Astrocyte (in vitro differentiated cells and primary cell): ENCODE results near the gene DCHS2. TPM values are rescaled to one million over a fixed set of nuclear protein-coding genes. Genes with fewer than 3 reads are reported as not detected.

Experiments
- DNase-seq: peaks from one replicate; pipeline ENCODE4 v3.0.0-alpha.2; 2010; ENCODE audit warnings: low read depth
- FAIRE-seq: peaks from 2 replicates; lab custom pipeline; 2011; peaks lifted over from hg19 to GRCh38; lab: Jason Lieb, UNC
- H2AFZ ChIP-seq: 2 replicates; pipeline ENCODE4 v1.6.0; 2012; ENCODE audit warnings: low read depth, low read length, inconsistent platforms
- H3K27ac ChIP-seq: 2 replicates; pipeline ENCODE4 v1.5.1; 2011; ENCODE audit warnings: low read depth, low read length, inconsistent platforms
- H3K27me3 ChIP-seq: 2 replicates; pipeline ENCODE4 v1.6.0; 2011; ENCODE audit warnings: low read length, inconsistent platforms; ENCODE audit not compliant: insufficient read depth
- H3K36me3 ChIP-seq: 2 replicates; pipeline ENCODE4 v1.5.1; 2011; ENCODE audit warnings: low read length, inconsistent platforms; ENCODE audit not compliant: insufficient read depth
- H3K4me1 ChIP-seq: 2 replicates; pipeline ENCODE4 v1.5.1; 2011; ENCODE audit warnings: low read length, inconsistent platforms; ENCODE audit not compliant: insufficient read depth
- H3K4me2 ChIP-seq: 2 replicates; pipeline ENCODE4 v1.6.0; 2012; ENCODE audit warnings: low read length, inconsistent platforms
- H3K4me3 ChIP-seq: 2 replicates; pipeline ENCODE4 v1.5.1; 2011; ENCODE audit warnings: low read depth, mild to moderate bottlenecking, low read length, inconsistent platforms; ENCODE audit not compliant: insufficient read depth
- H3K79me2 ChIP-seq: 2 replicates; pipeline ENCODE4 v1.6.0; 2012; ENCODE audit warnings: mild to moderate bottlenecking, low read length, inconsistent platforms; ENCODE audit not compliant: insufficient read depth
- H3K9ac ChIP-seq: 2 replicates; pipeline ENCODE4 v1.6.0; 2012; ENCODE audit warnings: mild to moderate bottlenecking, low read length, inconsistent platforms
- H3K9me3 ChIP-seq: 2 replicates; pipeline ENCODE4 v1.5.1; 2012; ENCODE audit warnings: low read depth, mild to moderate bottlenecking, low read length, inconsistent platforms; ENCODE audit not compliant: insufficient read depth
- H4K20me1 ChIP-seq: 2 replicates; pipeline ENCODE4 v1.6.0; 2012; ENCODE audit warnings: low read length, inconsistent platforms; ENCODE audit not compliant: insufficient read depth
- H3K27ac Mint-ChIP-seq: one replicate; pipeline ENCODE4 v1.8.0; 2021; ENCODE audit warnings: mild to moderate bottlenecking, mixed read lengths; ENCODE audit not compliant: unreplicated experiment
- H3K27me3 Mint-ChIP-seq: one replicate; pipeline ENCODE4 v1.8.0; 2021; ENCODE audit warnings: low read depth, mixed read lengths; ENCODE audit not compliant: unreplicated experiment
- H3K36me3 Mint-ChIP-seq: one replicate; pipeline ENCODE4 v1.8.0; 2021; ENCODE audit warnings: low read depth, mixed read lengths; ENCODE audit not compliant: unreplicated experiment
- H3K4me1 Mint-ChIP-seq: one replicate; pipeline ENCODE4 v1.8.0; 2021; ENCODE audit warnings: low read depth, mixed read lengths; ENCODE audit not compliant: unreplicated experiment
- H3K4me3 Mint-ChIP-seq: one replicate; pipeline ENCODE4 v1.8.0; 2021; ENCODE audit warnings: mild to moderate bottlenecking, moderate library complexity, mixed read lengths; ENCODE audit not compliant: unreplicated experiment
- H3K9me3 Mint-ChIP-seq: one replicate; pipeline ENCODE4 v1.8.0; 2021; ENCODE audit warnings: mild to moderate bottlenecking, mixed read lengths; ENCODE audit not compliant: unreplicated experiment
- CTCF ChIP-seq: IDR thresholded peaks from 2 replicates; pipeline ENCODE4 v1.5.1; 2011; ENCODE audit warnings: low read depth, mild to moderate bottlenecking, inconsistent platforms, low read length, moderate library complexity; ENCODE audit not compliant: insufficient read depth
- EZH2 ChIP-seq: IDR thresholded peaks from 2 replicates; pipeline ENCODE4 v1.6.1; 2012; ENCODE audit warnings: mild to moderate bottlenecking, low read length, inconsistent platforms; ENCODE audit not compliant: insufficient read depth
- total RNA-seq: library from RNA; stranded (reverse); gene quantifications from 2 replicates; pipeline ENCODE4 v1.2.1, GENCODE V29; 2021

Gene DCHS2
- total RNA-seq, 1 donor from 2014 or later = 0.25 TPM

DNA sequence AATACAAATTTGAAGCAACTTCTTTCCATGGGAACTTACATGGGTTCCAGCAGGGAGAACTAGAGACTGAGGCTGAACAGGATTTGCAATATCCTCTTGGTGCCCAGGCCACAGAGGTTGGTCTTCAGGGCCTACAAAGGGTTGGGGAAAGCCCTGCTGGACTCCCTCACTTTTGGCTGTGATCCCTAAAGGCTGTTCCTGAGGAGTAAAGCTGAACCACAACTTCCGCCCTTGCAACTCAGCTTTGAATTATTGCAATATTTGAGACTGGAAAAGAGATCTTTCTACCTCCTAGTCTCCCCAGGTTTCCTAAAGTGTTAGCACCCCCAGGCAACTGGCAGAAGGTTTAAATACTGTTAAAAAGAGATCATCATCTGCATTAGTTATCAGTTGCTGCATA, 26.9 kb downstream of the DCHS2 start:
- Mint-ChIP-seq H3K4me3 (no peak overlapping the region), H3K9me3 (no peaks in the 10 kb centered on the region), H3K4me1 (no peaks in the 10 kb centered on the region), H3K36me3 (no peaks in the 10 kb centered on the region), H3K27ac (no peak overlapping the region), H3K27me3 (no peaks in the 10 kb centered on the region)
- Histone ChIP-seq H3K4me2 (no peak overlapping the region), H3K4me3 (no peak overlapping the region), H3K79me2 (no peaks in the 10 kb centered on the region), H2AFZ (no peak overlapping the region), H3K27ac (no peak overlapping the region), H3K4me1 (no peaks in the 10 kb centered on the region), H3K9ac (no peak overlapping the region), H3K27me3 (no peaks in the 10 kb centered on the region), H4K20me1 (no peaks in the 10 kb centered on the region), H3K9me3 (no peaks in the 10 kb centered on the region), H3K36me3 (no peaks in the 10 kb centered on the region)
- DNase-seq = no peak
- FAIRE-seq = no peak
- no peak for TF ChIP-seq CTCF
- TF ChIP-seq EZH2 = no peak

GRCh38 chr4:154462081-154462810, 29.4 kb downstream of the DCHS2 start:
- no peak overlapping the region for H3K27ac Mint-ChIP-seq
- peaks cover 5% of the 10 kb centered on the region for H3K27me3 Mint-ChIP-seq
- Histone ChIP-seq H3K79me2 (no peaks in the 10 kb centered on the region), H2AFZ (no peak overlapping the region), H3K4me1 (no peaks in the 10 kb centered on the region), H3K4me3 (no peak overlapping the region), H3K36me3 (no peaks in the 10 kb centered on the region), H3K4me2 (no peak overlapping the region), H3K9ac (no peak overlapping the region), H3K27ac (no peak overlapping the region), H3K27me3 (no peaks in the 10 kb centered on the region), H3K9me3 (no peaks in the 10 kb centered on the region), H4K20me1 (no peaks in the 10 kb centered on the region)
- H3K4me1 Mint-ChIP-seq = no peaks in the 10 kb centered on the region
- H3K36me3 Mint-ChIP-seq = no peaks in the 10 kb centered on the region
- H3K4me3 Mint-ChIP-seq = no peak overlapping the region
- DNase-seq = no peak
- FAIRE-seq = no peak
- no peak for TF ChIP-seq EZH2
- TF ChIP-seq CTCF = no peak
- H3K9me3 Mint-ChIP-seq = no peaks in the 10 kb centered on the region

- Mint-ChIP-seq H3K4me3 (no peak overlapping the region), H3K36me3 (no peaks in the 10 kb centered on the region), H3K9me3 (no peaks in the 10 kb centered on the region), H3K27me3 (peaks cover 5% of the 10 kb centered on the region), H3K4me1 (no peaks in the 10 kb centered on the region), H3K27ac (no peak overlapping the region)
- Histone ChIP-seq H3K9me3 (no peaks in the 10 kb centered on the region), H3K79me2 (no peaks in the 10 kb centered on the region), H3K27me3 (no peaks in the 10 kb centered on the region), H3K4me1 (no peaks in the 10 kb centered on the region), H2AFZ (no peak overlapping the region), H3K4me3 (no peak overlapping the region), H3K27ac (no peak overlapping the region), H3K4me2 (no peak overlapping the region), H3K9ac (no peak overlapping the region), H3K36me3 (no peaks in the 10 kb centered on the region), H4K20me1 (no peaks in the 10 kb centered on the region)
- TF ChIP-seq EZH2 (no peak), CTCF (no peak)
- no peak for FAIRE-seq
- DNase-seq = no peak
Measured at GRCh38 chr4:154457471-154457870, 34.1 kb downstream of the DCHS2 start.
